ENCODE results near the gene OSBPL3.

DNA sequence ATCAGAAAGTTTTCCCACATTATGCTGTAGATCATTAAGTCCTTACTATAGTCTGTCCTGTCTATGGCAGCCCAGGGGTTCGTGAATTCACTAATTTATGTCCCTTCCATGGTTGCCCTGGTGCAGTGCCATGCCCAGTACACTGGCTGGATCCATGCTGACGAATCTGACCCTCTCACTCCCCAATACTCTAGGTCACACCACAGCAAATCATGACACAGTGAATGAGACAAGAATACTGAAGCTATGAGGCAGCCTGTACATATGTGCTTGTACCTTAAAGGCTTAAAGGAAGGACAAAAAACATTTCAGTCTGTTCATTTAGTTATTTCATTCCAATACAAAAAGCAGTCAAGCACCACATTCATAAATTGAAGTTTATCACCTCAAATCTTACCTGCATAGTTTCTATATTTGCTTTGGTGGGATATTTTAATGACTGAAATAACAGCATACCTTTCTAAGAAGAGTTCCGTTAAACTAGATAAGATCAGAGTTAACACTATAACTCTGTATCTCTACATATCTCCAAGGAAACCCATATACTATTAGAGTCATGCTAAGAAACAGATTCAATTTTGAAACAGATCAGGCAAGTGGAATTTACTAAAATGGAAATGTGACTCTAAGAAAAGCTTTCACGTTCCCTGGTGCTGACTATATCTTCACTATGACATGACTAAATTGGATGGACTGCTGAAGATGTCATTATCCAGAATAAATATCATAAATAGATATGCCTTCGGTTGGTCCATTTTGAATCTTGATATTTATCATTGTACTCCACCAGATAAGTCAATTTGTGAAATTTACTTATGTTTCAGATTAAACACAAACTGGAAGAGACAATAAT is 36.7 kb downstream of the OSBPL3 start:
- TF ChIP-seq POLR2A (IDR thresholded peaks at IDR 0.05), result no peak
- TF ChIP-seq, protein P1, sequence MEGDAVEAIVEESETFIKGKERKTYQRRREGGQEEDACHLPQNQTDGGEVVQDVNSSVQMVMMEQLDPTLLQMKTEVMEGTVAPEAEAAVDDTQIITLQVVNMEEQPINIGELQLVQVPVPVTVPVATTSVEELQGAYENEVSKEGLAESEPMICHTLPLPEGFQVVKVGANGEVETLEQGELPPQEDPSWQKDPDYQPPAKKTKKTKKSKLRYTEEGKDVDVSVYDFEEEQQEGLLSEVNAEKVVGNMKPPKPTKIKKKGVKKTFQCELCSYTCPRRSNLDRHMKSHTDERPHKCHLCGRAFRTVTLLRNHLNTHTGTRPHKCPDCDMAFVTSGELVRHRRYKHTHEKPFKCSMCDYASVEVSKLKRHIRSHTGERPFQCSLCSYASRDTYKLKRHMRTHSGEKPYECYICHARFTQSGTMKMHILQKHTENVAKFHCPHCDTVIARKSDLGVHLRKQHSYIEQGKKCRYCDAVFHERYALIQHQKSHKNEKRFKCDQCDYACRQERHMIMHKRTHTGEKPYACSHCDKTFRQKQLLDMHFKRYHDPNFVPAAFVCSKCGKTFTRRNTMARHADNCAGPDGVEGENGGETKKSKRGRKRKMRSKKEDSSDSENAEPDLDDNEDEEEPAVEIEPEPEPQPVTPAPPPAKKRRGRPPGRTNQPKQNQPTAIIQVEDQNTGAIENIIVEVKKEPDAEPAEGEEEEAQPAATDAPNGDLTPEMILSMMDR (IDR thresholded peaks at IDR 0.05), result no peak

Measured in body of pancreas (tissue), 4 donors.